HCT116 (cell line): ENCODE data around the gene TIMP1. TPM values are rescaled to one million over a fixed set of nuclear protein-coding genes. Genes with fewer than 3 reads are reported as not detected.

ENCODE experiments used
- ATAC-seq: fragments of 200-7000 bp; cut with Tn5 transposase; 2 replicates; pipeline ENCODE4 v1.9.1; 2020; ENCODE audit warnings: mild to moderate bottlenecking, moderate library complexity
- BruUV-seq: library from RNA; stranded (reverse); fragments of 400-500 nt; replicated peaks from 2 replicates; lab custom pipeline; 2021; lab: Mats Ljungman, UMichigan
- CTCF ChIA-PET: fragments of 300-600 bp; sonication (Branson Sonifier 250); formaldehyde crosslinking; loops from one replicate; lab custom pipeline; 2021; ENCODE audit warnings: antibody characterized with exemption; lab: Charles Lee
- POLR2A ChIA-PET: fragments of 300-600, 350-600 bp; sonication (Branson Sonifier 250); formaldehyde crosslinking; loops from one replicate; lab custom pipeline; 2021; ENCODE audit warnings: antibody characterized with exemption; lab: Charles Lee
- RAD21 ChIA-PET, 2 experiments: fragments of 300-600 bp; sonication (Branson Sonifier 250); formaldehyde crosslinking; loops; one replicate each; lab custom pipeline; 2023; ENCODE audit warnings: low total read pairs in 2 of 2; ENCODE audit not compliant: uncharacterized antibody in 2 of 2, unreplicated experiment in 2 of 2, low non-redundant PET in 1 of 2; lab: Charles Lee
- DNase-seq: peaks from one replicate; pipeline ENCODE4 v3.0.0-alpha.2; 2010; ENCODE audit warnings: low read depth, low spot score
- H2AFZ ChIP-seq: fragments of 200-600 bp; shearing (Covaris generic), sonication (generic); 2 replicates; pipeline ENCODE4 v1.6.1; 2017; ENCODE audit warnings: low read depth, mixed run types, mixed read lengths, antibody characterized with exemption, low read length; ENCODE audit not compliant: poor library complexity, severe bottlenecking
- H3K27ac ChIP-seq: 2 replicates; pipeline ENCODE4 v1.5.1; 2012; ENCODE audit warnings: low read depth, low read length
- H3K27me3 ChIP-seq: fragments of 200-600 bp; sonication (generic); 2 replicates; pipeline ENCODE4 v1.6.1; 2016; ENCODE audit warnings: mixed run types, low read length, mixed read lengths; ENCODE audit not compliant: insufficient read depth
- H3K36me3 ChIP-seq, 2 experiments: fragments of 200-500 bp in 1 of 2; fragments of 200-600 bp in 1 of 2; sonication (Bioruptor generic) in 1 of 2; sonication (generic) in 1 of 2; 2 replicates each; pipeline versions ENCODE4 v1.5.1 to v1.6.1; 2014 to 2016; ENCODE audit warnings: low read length in 2 of 2, inconsistent platforms in 1 of 2, mixed read lengths in 1 of 2, mixed run types in 1 of 2; ENCODE audit not compliant: insufficient read depth in 2 of 2, control insufficient read depth in 1 of 2
- H3K4me1 ChIP-seq, 2 experiments: fragments of 200-600 bp in 1 of 2; sonication (generic) in 1 of 2; 2 replicates each; pipeline versions ENCODE4 v1.5.1 to v1.6.1; 2012 to 2017; ENCODE audit warnings: low read length in 2 of 2, inconsistent platforms in 1 of 2, mild to moderate bottlenecking in 1 of 2, mixed read lengths in 1 of 2, mixed run types in 1 of 2, moderate library complexity in 1 of 2; ENCODE audit not compliant: insufficient read depth in 2 of 2, control insufficient read depth in 1 of 2
- H3K4me2 ChIP-seq: fragments of 200-600 bp; sonication (generic); 2 replicates; pipeline ENCODE4 v1.6.1; 2017; ENCODE audit warnings: mixed run types, low read length, mixed read lengths
- H3K4me3 ChIP-seq, 2 experiments: fragments of 200-600 bp in 1 of 2; sonication (generic) in 1 of 2; replicated peaks in 1 of 2; 2 replicates each; pipeline ENCODE4 v1.5.1; 2011 to 2016; ENCODE audit warnings: low read length in 2 of 2, control low read depth in 1 of 2, low read depth in 1 of 2, mild to moderate bottlenecking in 1 of 2, mixed read lengths in 1 of 2, mixed run types in 1 of 2
- H3K79me2 ChIP-seq: fragments of 200-600 bp; sonication (generic); 2 replicates; pipeline ENCODE4 v1.6.1; 2017; ENCODE audit warnings: mild to moderate bottlenecking, mixed run types, low read length, moderate library complexity, mixed read lengths; ENCODE audit not compliant: insufficient read depth
- H3K9ac ChIP-seq: fragments of 200-600 bp; sonication (generic); 2 replicates; pipeline ENCODE4 v1.6.1; 2016; ENCODE audit warnings: low read length, mixed read lengths
- H3K9me2 ChIP-seq: fragments of 200-600 bp; sonication (generic), shearing (Covaris generic); 2 replicates; pipeline ENCODE4 v1.6.1; 2017; ENCODE audit warnings: mixed run types, mild to moderate bottlenecking, moderate library complexity; ENCODE audit not compliant: insufficient read depth
- H3K9me3 ChIP-seq, 2 experiments: fragments of 200-500 bp in 1 of 2; fragments of 200-600 bp in 1 of 2; sonication (Bioruptor generic) in 1 of 2; sonication (generic) in 1 of 2; 2 replicates each; pipeline ENCODE4 v1.6.1; 2014 to 2017; ENCODE audit warnings: low read length in 2 of 2, mixed read lengths in 2 of 2, inconsistent platforms in 1 of 2, low read depth in 1 of 2, mild to moderate bottlenecking in 1 of 2, mixed run types in 1 of 2, moderate library complexity in 1 of 2; ENCODE audit not compliant: control insufficient read depth in 1 of 2, insufficient read depth in 1 of 2
- H4K20me1 ChIP-seq: fragments of 200-600 bp; sonication (generic), shearing (Covaris generic); 2 replicates; pipeline ENCODE4 v1.6.1; 2017; ENCODE audit warnings: mixed run types, mild to moderate bottlenecking, moderate library complexity; ENCODE audit not compliant: insufficient read depth
- ATF3 ChIP-seq: IDR thresholded peaks from 2 replicates; pipeline ENCODE4 v1.6.1; 2012
- CBX3 ChIP-seq: IDR thresholded peaks from 2 replicates; pipeline ENCODE4 v1.6.1; 2012; ENCODE audit warnings: low read depth
- EGR1 ChIP-seq: IDR thresholded peaks from 2 replicates; pipeline ENCODE4 v1.6.1; 2012; ENCODE audit warnings: low read depth
- EZH2phosphoT487 ChIP-seq: fragments of 200-600 bp; IDR thresholded peaks from 2 replicates; pipeline ENCODE4 v1.6.1; 2018; ENCODE audit warnings: antibody characterized with exemption, borderline replicate concordance
- FOSL1 ChIP-seq: IDR thresholded peaks from 2 replicates; pipeline ENCODE4 v1.6.1; 2012; ENCODE audit warnings: low read depth
- JUND ChIP-seq: IDR thresholded peaks from 2 replicates; pipeline ENCODE4 v1.6.1; 2012
- MAX ChIP-seq: IDR thresholded peaks from 2 replicates; pipeline ENCODE4 v1.6.1; 2012
- POLR2A ChIP-seq: IDR thresholded peaks from 2 replicates; pipeline ENCODE4 v1.7.0; 2011; ENCODE audit warnings: borderline replicate concordance; ENCODE audit not compliant: insufficient read depth, insufficient read length; ENCODE audit errors: extremely low read depth
- REST ChIP-seq: IDR thresholded peaks from 2 replicates; pipeline ENCODE4 v1.6.1; 2012; ENCODE audit warnings: low read depth
- SIN3A ChIP-seq: IDR thresholded peaks from 2 replicates; pipeline ENCODE4 v1.6.1; 2012; ENCODE audit warnings: low read depth
- SRF ChIP-seq: IDR thresholded peaks from 2 replicates; pipeline ENCODE4 v1.6.1; 2012; ENCODE audit warnings: low read depth
- TCF7L2 ChIP-seq: IDR thresholded peaks from 2 replicates; pipeline ENCODE4 v1.7.0; 2011; ENCODE audit warnings: borderline replicate concordance, inconsistent platforms; ENCODE audit not compliant: insufficient read depth, insufficient read length; ENCODE audit errors: extremely low read depth
- YY1 ChIP-seq: IDR thresholded peaks from 2 replicates; pipeline ENCODE4 v1.6.1; 2011; ENCODE audit warnings: low read length, low read depth, moderate library complexity, mild to moderate bottlenecking; ENCODE audit not compliant: insufficient replicate concordance; ENCODE audit errors: extremely low read depth
- ZFX ChIP-seq: fragments of 450-650 bp; IDR thresholded peaks from 2 replicates; pipeline ENCODE4 v1.6.1; 2017
- ZNF274 ChIP-seq: fragments of 200-500 bp; sonication (Bioruptor generic); IDR thresholded peaks from 2 replicates; pipeline ENCODE4 v1.6.1; 2014; ENCODE audit warnings: mild to moderate bottlenecking, low read depth, low read length, inconsistent platforms
- intact Hi-C: fragments of 100-400 bp; cut with micrococcal nuclease; formaldehyde crosslinking; loops from 2 replicates; pipeline ENCODE4 v1.10.0; 2022
- total RNA-seq: library from RNA; stranded (reverse); gene quantifications from one replicate; pipeline ENCODE4 v1.2.1, GENCODE V29; 2021; ENCODE audit not compliant: unreplicated experiment

The TIMP1 gene
- total RNA-seq, 1 experiment from 2014 or later: 225 TPM

- Histone ChIP-seq H3K9me3 (no peaks in the 10 kb centered on the region), H3K79me2 (no peaks in the 10 kb centered on the region), H3K9ac (no peak overlapping the region), H3K36me3 (0 out of 4 replicates have a peak, but pooled peaks cover 0 to 2% of the 10 kb centered on the region in 2 experiments), H3K4me2 (no peak overlapping the region), H4K20me1 (no peaks in the 10 kb centered on the region), H3K27me3 (no peaks in the 10 kb centered on the region), H3K9me2 (no peaks in the 10 kb centered on the region), H3K4me3 (no peak overlapping the region), H3K4me1 (peaks cover 8 to 43% of the 10 kb centered on the region in 2 experiments; a peak in 3 of 4 replicates), H3K27ac (no peak overlapping the region), H2AFZ (no peak overlapping the region)
- POLR2A ChIA-PET: no interaction called here
- RAD21 ChIA-PET: no interaction called here
- DNase-seq: no peak
- no peak for TF ChIP-seq MAX
- TF ChIP-seq POLR2A: no peak
- TF ChIP-seq ZFX: no peak
- no peak for TF ChIP-seq TCF7L2
- TF ChIP-seq YY1: no peak
- TF ChIP-seq JUND: no peak
- no peak for TF ChIP-seq REST
- TF ChIP-seq EGR1: no peak
- no peak for TF ChIP-seq ATF3
- TF ChIP-seq EZH2phosphoT487: no peak
- TF ChIP-seq ZNF274: no peak
- TF ChIP-seq FOSL1: no peak
- no peak for TF ChIP-seq SRF
- no peak for TF ChIP-seq SIN3A
- no peak for TF ChIP-seq CBX3
- no TSS peak for BruUV-seq
- CTCF ChIA-PET: no interaction called here
- intact Hi-C loops: no loop called here
- no peak for ATAC-seq
These were observed 6.0 kb upstream of the TIMP1 start for GRCh38 chrX:47576021-47576898.
